HG03354 (cell line): ENCODE results near the gene MAP3K19.
"Not testable (repeated sequence)": the region's sequence is repeated elsewhere in the genome, so short reads cannot be mapped to it uniquely, and the experiment has no call there.

ENCODE experiments used
- ATAC-seq: cut with Tn5 transposase; IDR thresholded peaks from one replicate; pipeline ENCODE4 v1.9.1; 2021; ENCODE audit warnings: mild to moderate bottlenecking; ENCODE audit not compliant: unreplicated experiment, poor library complexity, severe bottlenecking

The MAP3K19 gene

GRCh38 chr2:134999521-134999920, 47.7 kb downstream of the MAP3K19 start:
- no peak for ATAC-seq

DNA sequence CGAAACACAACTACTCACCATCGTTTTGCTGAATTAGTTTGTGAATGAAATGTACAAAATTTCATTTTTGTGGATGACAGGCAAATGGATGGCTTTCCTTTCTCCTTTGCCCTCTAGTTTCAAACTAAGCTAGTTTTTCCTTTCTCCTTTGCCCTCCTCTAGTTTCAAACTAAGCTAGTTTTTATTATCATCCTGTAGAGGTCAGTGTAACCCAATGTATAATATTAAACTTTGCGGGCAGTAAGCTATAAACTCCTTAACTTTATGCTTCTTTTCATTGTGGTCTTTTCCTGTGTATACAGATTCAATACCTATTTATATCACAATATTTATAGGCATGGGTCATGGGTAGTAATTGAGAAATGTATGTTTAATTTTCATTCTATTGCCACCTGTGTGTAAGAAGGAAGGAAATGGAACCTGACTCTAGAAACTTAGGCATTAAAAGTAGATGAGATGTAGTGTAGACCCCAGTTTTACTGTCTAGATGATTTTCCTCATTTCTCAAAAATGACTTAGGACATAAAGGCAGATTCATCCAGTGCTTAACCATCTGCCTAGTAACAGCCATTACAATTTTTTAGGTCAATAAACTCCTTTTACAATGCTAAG, 58.1 kb downstream of the MAP3K19 start:
- ATAC-seq, result no peak

GRCh38 chr2:134985061-134985460, 62.2 kb downstream of the MAP3K19 start:
- no peak for ATAC-seq

GRCh38 chr2:134982603-134983002, 64.6 kb downstream of the MAP3K19 start:
- no peak for ATAC-seq

DNA sequence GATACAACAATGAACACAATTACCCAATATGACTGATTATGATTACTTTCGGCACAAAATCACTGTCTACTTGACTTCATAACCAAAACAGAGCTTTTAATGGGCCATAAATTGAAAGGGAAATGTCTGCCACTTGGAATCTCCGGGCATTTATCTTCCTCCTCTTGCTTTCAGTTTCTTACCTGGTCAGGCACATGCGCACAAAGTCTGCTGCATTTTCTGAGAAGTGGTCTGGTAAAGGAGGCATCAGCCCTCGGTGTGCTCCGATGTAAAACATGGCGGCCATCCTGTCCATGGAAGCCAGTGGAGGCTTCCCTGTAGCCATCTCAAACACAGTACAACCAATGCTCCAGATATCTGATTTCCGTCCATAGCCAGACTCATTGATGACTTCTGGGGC, 66.6 kb downstream of the MAP3K19 start:
- ATAC-seq, result no peak

GRCh38 chr2:134979221-134979620, 68.0 kb downstream of the MAP3K19 start:
- ATAC-seq, result no peak

DNA sequence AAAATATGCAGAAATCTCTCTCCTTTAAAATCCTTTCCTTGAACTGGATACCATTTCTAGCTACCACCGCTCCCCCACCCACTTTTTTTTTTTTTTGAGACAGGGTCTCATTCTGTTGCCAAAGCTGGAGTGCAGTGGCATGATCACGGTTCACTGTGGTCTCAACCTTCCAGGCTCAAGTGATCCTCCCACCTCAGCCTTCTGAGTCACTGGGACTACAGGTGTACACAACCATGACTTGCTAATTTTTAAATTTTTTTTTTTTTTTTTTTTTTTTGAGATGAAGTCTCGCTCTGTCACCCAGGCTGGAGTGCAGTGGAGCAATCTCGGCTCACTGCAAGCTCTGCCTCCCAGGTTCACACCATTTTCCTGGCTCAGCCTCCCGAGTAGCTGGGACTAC, 70.1 kb downstream of the MAP3K19 start:
- ATAC-seq, result not testable (repeated sequence)

GRCh38 chr2:134976074-134976702, 71.1 kb downstream of the MAP3K19 start:
- ATAC-seq, result no peak

DNA sequence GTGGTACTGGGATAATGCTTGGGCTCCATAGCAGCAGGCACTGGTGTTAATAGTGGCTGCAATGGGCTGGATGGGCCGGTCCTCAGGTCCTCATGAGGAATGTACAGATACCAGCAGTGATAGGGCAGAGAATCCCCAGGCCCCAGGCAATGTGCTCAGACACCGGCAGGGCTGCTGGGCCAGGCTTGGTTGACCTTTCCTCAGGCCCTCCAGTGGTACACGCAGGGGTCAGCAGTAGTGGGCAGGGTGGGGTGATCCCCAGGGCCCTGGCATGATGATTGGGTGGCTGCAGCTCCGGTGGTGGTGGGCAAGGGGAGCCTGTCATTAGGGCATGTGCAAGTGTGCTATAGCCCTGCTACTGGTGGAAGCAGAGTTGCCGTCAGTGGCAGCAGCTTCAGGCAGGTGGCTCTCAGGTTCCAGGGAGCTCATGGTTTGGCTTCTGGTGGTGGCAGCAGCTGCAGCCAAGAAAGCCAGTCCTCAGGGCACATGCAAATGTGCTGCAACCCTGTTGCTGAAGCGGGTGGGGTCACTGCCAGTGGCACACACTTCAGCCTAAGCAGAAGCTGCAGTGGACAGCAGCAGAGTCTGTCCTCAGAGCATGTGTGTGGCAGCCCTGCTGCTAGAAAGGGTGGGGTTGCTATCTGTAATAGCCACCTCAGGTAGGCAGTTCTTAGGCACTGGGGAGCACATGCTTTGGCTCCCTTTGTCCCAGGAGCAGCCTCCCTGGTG, 71.8 kb downstream of the MAP3K19 start:
- no peak for ATAC-seq

- ATAC-seq, result no peak
Measured at GRCh38 chr2:134973241-134974138, 73.8 kb downstream of the MAP3K19 start.

GRCh38 chr2:134967166-134967565, 80.1 kb downstream of the MAP3K19 start:
- ATAC-seq, result not testable (repeated sequence)

GRCh38 chr2:134957477-134957876, 89.8 kb downstream of the MAP3K19 start:
- ATAC-seq, result no peak

DNA sequence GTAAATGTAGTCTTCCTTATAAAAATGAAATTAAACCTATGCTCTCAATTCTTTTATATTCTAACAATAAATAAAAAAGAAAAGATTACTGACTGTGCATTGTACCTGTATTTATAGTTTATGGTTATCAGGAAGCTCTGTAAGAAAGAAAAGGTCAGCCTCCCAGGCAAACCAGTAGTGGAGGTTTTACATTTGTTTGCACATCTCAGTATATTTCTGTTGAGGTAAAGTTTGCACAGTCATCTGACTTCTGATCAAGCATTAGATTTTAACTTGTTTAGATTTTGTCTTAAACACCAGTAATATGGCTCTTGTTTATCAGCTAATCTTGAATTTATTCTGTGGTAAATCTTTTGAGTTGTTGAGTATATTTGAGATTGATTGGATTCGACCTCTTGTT, 91.5 kb downstream of the MAP3K19 start:
- no peak for ATAC-seq

DNA sequence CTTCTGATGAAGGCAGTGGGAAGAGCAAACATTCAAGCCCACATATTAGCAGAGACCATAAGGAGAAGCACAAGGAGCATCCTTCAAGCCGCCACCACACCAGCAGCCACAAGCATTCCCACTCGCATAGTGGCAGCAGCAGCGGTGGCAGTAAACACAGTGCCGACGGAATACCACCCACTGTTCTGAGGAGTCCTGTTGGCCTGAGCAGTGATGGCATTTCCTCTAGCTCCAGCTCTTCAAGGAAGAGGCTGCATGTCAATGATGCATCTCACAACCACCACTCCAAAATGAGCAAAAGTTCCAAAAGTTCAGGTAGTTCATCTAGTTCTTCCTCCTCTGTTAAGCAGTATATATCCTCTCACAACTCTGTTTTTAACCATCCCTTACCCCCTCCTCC, 93.2 kb downstream of the MAP3K19 start:
- no peak for ATAC-seq

GRCh38 chr2:134952608-134953007, 94.6 kb downstream of the MAP3K19 start:
- ATAC-seq, result no peak

DNA sequence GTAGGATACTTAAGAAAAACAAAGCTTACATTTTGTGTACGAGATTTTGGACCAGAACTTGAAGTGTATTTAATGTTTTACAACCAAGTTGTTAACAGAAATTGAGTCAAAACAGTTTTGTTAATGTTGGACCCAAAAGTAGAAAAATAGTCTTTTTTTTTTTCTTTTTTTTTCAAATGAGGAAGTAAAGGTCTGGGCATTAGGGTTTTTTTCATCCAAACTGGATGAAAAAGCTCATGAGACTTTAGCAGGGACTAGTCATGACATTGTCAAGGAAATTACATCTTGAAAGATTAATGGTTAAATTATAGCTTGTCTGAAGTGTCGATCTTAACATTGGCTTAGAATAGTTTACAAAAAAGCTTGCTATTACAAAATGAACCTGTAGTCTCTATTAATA, 96.4 kb downstream of the MAP3K19 start:
- no peak for ATAC-seq

DNA sequence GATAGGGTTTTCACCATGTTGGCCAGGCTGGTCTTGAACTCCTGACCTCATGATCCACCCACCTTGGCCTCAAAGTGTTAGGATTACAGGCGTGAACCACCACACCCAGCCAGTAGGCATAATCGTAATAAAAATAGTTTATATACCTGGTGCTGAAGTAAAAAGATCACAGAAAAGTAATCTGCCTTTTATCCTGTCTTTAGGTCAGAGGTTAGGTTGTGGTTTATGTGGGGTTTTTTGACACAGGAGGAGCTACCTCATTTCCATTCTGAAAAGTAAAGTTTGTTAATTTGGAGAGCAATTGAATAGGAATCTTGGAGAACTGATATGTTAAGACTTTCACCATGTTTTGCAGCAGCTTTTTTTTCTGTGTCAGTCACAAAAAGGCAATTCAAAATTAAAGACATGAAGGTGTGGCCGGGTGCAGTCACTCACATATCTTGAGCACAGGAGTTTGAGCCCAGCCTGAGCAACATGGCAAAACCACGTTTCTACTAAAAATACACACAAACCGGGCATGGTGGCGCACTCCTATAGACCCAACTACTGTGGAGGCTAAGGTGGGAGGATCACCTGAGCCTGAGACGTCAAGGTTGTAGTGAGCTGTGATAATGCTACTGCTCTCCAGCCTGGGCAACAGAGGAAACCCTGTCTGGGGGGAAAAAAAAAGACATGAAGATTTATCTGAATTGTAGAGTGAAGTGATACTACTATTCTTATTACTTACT, 97.1 kb downstream of the MAP3K19 start:
- ATAC-seq, result no peak

DNA sequence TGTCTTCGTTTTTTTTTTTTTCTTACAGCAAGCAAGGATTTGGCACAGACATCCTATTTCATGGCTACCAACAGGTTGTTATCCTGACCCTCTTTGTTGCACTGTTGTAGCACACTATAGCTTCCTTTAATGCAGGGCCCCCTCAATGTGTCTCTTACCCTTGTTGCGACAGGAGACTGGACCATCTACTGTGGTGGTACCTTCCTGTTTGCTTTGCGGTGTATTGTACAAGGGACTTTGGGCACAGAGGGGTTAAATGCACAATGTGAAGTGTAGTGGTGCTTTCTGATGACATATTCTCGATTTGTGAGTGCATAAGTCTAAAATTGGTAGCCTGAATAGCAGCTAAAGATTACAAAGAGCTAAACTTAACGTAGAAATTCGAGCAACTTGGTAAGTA, 101.2 kb downstream of the MAP3K19 start:
- ATAC-seq, result no peak

- no peak for ATAC-seq
Measured at GRCh38 chr2:134944975-134945374, 102.3 kb downstream of the MAP3K19 start.

GRCh38 chr2:134943540-134943939, 103.7 kb downstream of the MAP3K19 start:
- ATAC-seq, result peak; percentile 86
